Hepatocyte (in vitro differentiated cells): ENCODE measurements around the gene CDK6. TPM values are rescaled to one million over a fixed set of nuclear protein-coding genes. Genes with fewer than 3 reads are reported as not detected.

Experiments
- DNase-seq: peaks from one replicate; pipeline ENCODE4 v3.0.0-alpha.2; 2016; ENCODE audit warnings: low spot score
- H2AFZ ChIP-seq: fragments of 200-600 bp; sonication (generic); 2 replicates; pipeline ENCODE4 v1.6.0; 2016; ENCODE audit warnings: antibody characterized with exemption, mild to moderate bottlenecking
- H3K27ac ChIP-seq: fragments of 200-600 bp; sonication (generic); 2 replicates; pipeline ENCODE4 v1.5.1; 2016; ENCODE audit warnings: mild to moderate bottlenecking
- H3K27me3 ChIP-seq: fragments of 200-600 bp; sonication (generic); 2 replicates; pipeline ENCODE4 v1.6.1; 2016
- H3K36me3 ChIP-seq: fragments of 200-600 bp; sonication (generic); replicated peaks from 2 replicates; pipeline ENCODE4 v1.5.1; 2016; ENCODE audit warnings: low read depth; ENCODE audit not compliant: insufficient read depth
- H3K4me1 ChIP-seq: fragments of 200-600 bp; sonication (generic); 2 replicates; pipeline ENCODE4 v1.5.1; 2016; ENCODE audit warnings: mild to moderate bottlenecking, moderate library complexity; ENCODE audit not compliant: insufficient read depth
- H3K4me2 ChIP-seq: fragments of 200-600 bp; sonication (generic); 2 replicates; pipeline ENCODE4 v1.6.0; 2016
- H3K4me3 ChIP-seq: fragments of 200-600 bp; sonication (generic); 2 replicates; pipeline ENCODE4 v1.5.1; 2016; ENCODE audit warnings: mild to moderate bottlenecking
- H3K79me2 ChIP-seq: fragments of 200-600 bp; sonication (generic); 2 replicates; pipeline ENCODE4 v1.6.0; 2017; ENCODE audit warnings: mild to moderate bottlenecking
- H3K9me2 ChIP-seq: fragments of 200-600 bp; sonication (generic); replicated peaks from 2 replicates; pipeline ENCODE4 v1.6.0; 2017; ENCODE audit warnings: mild to moderate bottlenecking; ENCODE audit not compliant: insufficient read depth
- H3K9me3 ChIP-seq: fragments of 200-600 bp; sonication (generic); 2 replicates; pipeline ENCODE4 v1.5.1; 2016; ENCODE audit warnings: low read depth, mild to moderate bottlenecking
- H4K20me1 ChIP-seq: fragments of 200-600 bp; sonication (generic); 2 replicates; pipeline ENCODE4 v1.6.0; 2016; ENCODE audit warnings: mild to moderate bottlenecking; ENCODE audit not compliant: insufficient read depth, poor library complexity, severe bottlenecking
- EZH2 ChIP-seq: fragments of 200-600 bp; sonication (generic); IDR thresholded peaks from 2 replicates; pipeline ENCODE4 v1.6.1; 2016; ENCODE audit warnings: antibody characterized with exemption, mild to moderate bottlenecking, borderline replicate concordance
- EZH2phosphoT487 ChIP-seq: fragments of 200-600 bp; sonication (generic); IDR thresholded peaks from one replicate; pipeline ENCODE4 v1.6.1; 2018; ENCODE audit warnings: antibody characterized with exemption, mild to moderate bottlenecking, low read depth, moderate library complexity; ENCODE audit not compliant: unreplicated experiment, severe bottlenecking
- WGBS: methylation state at CpG from one replicate; pipeline ENCODE4 v1.1.6; 2016; ENCODE audit warnings: low lambda C conversion rate; ENCODE audit errors: missing lambda C conversion rate; 5-methylcytosine and 5-hydroxymethylcytosine counted together
- polyA plus RNA-seq: library from polyadenylated mRNA; unstranded; fragments of >200 nt; fragmentation: Nextera tagmentation; extraction: Ambion mirVana; gene quantifications from 2 replicates; pipeline ENCODE4 v1.2.1, GENCODE V29; 2016
- total RNA-seq: library from RNA; depleted of rRNA; stranded (reverse); fragments of >200 nt; gene quantifications from 2 replicates; pipeline ENCODE4 v1.2.3, GENCODE V29; 2014
- TF ChIP-seq, protein P1 (sequence below): fragments of 200-600 bp; sonication (generic); IDR thresholded peaks from 2 replicates; pipeline ENCODE4 v1.5.1; 2016; ENCODE audit warnings: antibody characterized with exemption, mild to moderate bottlenecking; ENCODE audit not compliant: poor library complexity

Gene CDK6
- total and polyA plus RNA-seq, 2 experiments from 2014 or later: 18.7 to 64.5 TPM

- WGBS: 64% methylated on average over 1 of the region's 1 CpG
These were observed 237.9 kb downstream of the CDK6 start for GRCh38 chr7:92598310-92598981.

DNA sequence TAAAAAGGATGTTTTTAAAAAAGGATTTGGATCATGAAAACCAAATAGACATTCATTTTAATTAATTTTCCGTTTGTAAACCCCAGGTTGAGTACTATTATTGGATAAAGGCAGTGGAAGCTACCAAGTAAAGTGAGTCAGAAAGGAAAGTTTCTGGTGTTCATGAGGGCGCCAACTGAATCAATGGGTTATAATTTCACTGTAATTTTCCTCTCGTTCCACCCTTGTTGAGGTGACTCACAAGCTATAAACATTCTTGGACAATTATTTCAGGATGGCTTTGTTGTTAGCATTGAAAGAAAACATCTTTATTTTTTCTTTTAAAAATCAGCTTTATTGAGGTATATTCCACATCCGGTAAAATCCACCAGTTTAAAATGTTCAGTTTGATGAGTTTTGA, 241.1 kb downstream of the CDK6 start:
- Histone ChIP-seq H3K27ac (no peak overlapping the region), H2AFZ (no peak overlapping the region), H3K27me3 (no peaks in the 10 kb centered on the region), H3K79me2 (no peaks in the 10 kb centered on the region), H3K4me3 (no peak overlapping the region), H3K9me3 (no peaks in the 10 kb centered on the region), H3K4me1 (no peaks in the 10 kb centered on the region), H4K20me1 (no peaks in the 10 kb centered on the region), H3K4me2 (no peak overlapping the region), H3K9me2 (no peaks in the 10 kb centered on the region), H3K36me3 (no peaks in the 10 kb centered on the region)
- no peak for TF ChIP-seq EZH2
- TF ChIP-seq, protein P1, sequence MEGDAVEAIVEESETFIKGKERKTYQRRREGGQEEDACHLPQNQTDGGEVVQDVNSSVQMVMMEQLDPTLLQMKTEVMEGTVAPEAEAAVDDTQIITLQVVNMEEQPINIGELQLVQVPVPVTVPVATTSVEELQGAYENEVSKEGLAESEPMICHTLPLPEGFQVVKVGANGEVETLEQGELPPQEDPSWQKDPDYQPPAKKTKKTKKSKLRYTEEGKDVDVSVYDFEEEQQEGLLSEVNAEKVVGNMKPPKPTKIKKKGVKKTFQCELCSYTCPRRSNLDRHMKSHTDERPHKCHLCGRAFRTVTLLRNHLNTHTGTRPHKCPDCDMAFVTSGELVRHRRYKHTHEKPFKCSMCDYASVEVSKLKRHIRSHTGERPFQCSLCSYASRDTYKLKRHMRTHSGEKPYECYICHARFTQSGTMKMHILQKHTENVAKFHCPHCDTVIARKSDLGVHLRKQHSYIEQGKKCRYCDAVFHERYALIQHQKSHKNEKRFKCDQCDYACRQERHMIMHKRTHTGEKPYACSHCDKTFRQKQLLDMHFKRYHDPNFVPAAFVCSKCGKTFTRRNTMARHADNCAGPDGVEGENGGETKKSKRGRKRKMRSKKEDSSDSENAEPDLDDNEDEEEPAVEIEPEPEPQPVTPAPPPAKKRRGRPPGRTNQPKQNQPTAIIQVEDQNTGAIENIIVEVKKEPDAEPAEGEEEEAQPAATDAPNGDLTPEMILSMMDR: no peak
- TF ChIP-seq EZH2phosphoT487: no peak
- 72% methylated on average over 4 of the region's 4 CpGs for WGBS
- DNase-seq: no peak

More at GRCh38 chr7:92598310-92598981, 237.9 kb downstream of the CDK6 start:
- Histone ChIP-seq H3K36me3 (no peaks in the 10 kb centered on the region), H3K27ac (no peak overlapping the region), H3K79me2 (no peaks in the 10 kb centered on the region), H3K4me3 (no peak overlapping the region), H3K4me1 (no peaks in the 10 kb centered on the region), H3K4me2 (no peak overlapping the region), H3K9me2 (no peaks in the 10 kb centered on the region), H3K9me3 (no peaks in the 10 kb centered on the region), H2AFZ (no peak overlapping the region), H4K20me1 (no peaks in the 10 kb centered on the region), H3K27me3 (no peaks in the 10 kb centered on the region)
- DNase-seq: no peak
- TF ChIP-seq, protein P1: no peak
- no peak for TF ChIP-seq EZH2
- no peak for TF ChIP-seq EZH2phosphoT487

GRCh38 chr7:92594746-92595145, 241.6 kb downstream of the CDK6 start:
- TF ChIP-seq, protein P1: no peak
- TF ChIP-seq EZH2phosphoT487 (no peak), EZH2 (no peak)
- Histone ChIP-seq H2AFZ (no peak overlapping the region), H3K27me3 (no peaks in the 10 kb centered on the region), H3K9me2 (no peaks in the 10 kb centered on the region), H3K36me3 (no peaks in the 10 kb centered on the region), H3K27ac (no peak overlapping the region), H3K4me2 (no peak overlapping the region), H3K4me3 (no peak overlapping the region), H3K4me1 (no peaks in the 10 kb centered on the region), H3K9me3 (no peaks in the 10 kb centered on the region), H4K20me1 (no peaks in the 10 kb centered on the region), H3K79me2 (peaks cover under 1% of the 10 kb centered on the region)
- no peak for DNase-seq
- 93% methylated on average over 3 of the region's 3 CpGs for WGBS
